HG02884 (cell line): ENCODE data around the gene MYO7B.

Experiments
- ATAC-seq: cut with Tn5 transposase; IDR thresholded peaks from one replicate; pipeline ENCODE4 v1.9.1; 2021; ENCODE audit warnings: mild to moderate bottlenecking, moderate library complexity; ENCODE audit not compliant: unreplicated experiment

The MYO7B gene

GRCh38 chr2:127623388-127624319, 88.2 kb downstream of the MYO7B start:
- ATAC-seq = no peak

- ATAC-seq = no peak
Measured at GRCh38 chr2:127624320-127624755, 88.9 kb downstream of the MYO7B start.

- ATAC-seq = no peak
Measured at GRCh38 chr2:127624756-127625571, 89.5 kb downstream of the MYO7B start.

GRCh38 chr2:127625572-127625951, 90.1 kb downstream of the MYO7B start:
- no peak for ATAC-seq

GRCh38 chr2:127626175-127626574, 90.7 kb downstream of the MYO7B start:
- no peak for ATAC-seq

GRCh38 chr2:127626917-127627739, 91.6 kb downstream of the MYO7B start:
- no peak for ATAC-seq

GRCh38 chr2:127627740-127628571, 92.5 kb downstream of the MYO7B start:
- ATAC-seq = no peak

- no peak for ATAC-seq
Measured at GRCh38 chr2:127628767-127629614, 93.5 kb downstream of the MYO7B start.

- no peak for ATAC-seq
Measured at GRCh38 chr2:127629637-127630036, 94.2 kb downstream of the MYO7B start.

- ATAC-seq = no peak
Measured at GRCh38 chr2:127630096-127630863, 94.8 kb downstream of the MYO7B start.

- ATAC-seq = no peak
Measured at GRCh38 chr2:127630864-127631540, 95.5 kb downstream of the MYO7B start.

- ATAC-seq = no peak
Measured at GRCh38 chr2:127631541-127631996, 96.1 kb downstream of the MYO7B start.

- no peak for ATAC-seq
Measured at GRCh38 chr2:127631997-127632581, 96.6 kb downstream of the MYO7B start.

- peak; percentile 50 for ATAC-seq
Measured at GRCh38 chr2:127632592-127633489, 97.4 kb downstream of the MYO7B start.

- no peak for ATAC-seq
Measured at GRCh38 chr2:127633556-127634065, 98.1 kb downstream of the MYO7B start.

- no peak for ATAC-seq
Measured at GRCh38 chr2:127634066-127634617, 98.7 kb downstream of the MYO7B start.
